Measurements from ENCODE around the gene RHOF.

GRCh38 chr12:121755591-121755990, 37.9 kb downstream of the RHOF start:
- TF ChIP-seq EZH2 (IDR thresholded peaks at IDR 0.05; ENCODE audit: insufficient read depth, poor library complexity, severe bottlenecking): no peak
- TF ChIP-seq EZH2phosphoT487 (IDR thresholded peaks at IDR 0.05; ENCODE audit: insufficient read depth, low read depth): no peak
